NCI-H128 (cell line): Measurements from ENCODE around the gene PARVB.
"Not testable (repeated sequence)": the region's sequence is repeated elsewhere in the genome, so short reads cannot be mapped to it uniquely, and the experiment has no call there.

Experiments
- DNase-seq: peaks from one replicate; lab custom pipeline; 2025; ENCODE audit not compliant: unreplicated experiment; lab: John Stamatoyannopoulos, UW

The PARVB gene

GRCh38 chr22:44103735-44104480, 79.8 kb downstream of the PARVB start:
- no peak for DNase-seq

- no peak for DNase-seq
Observed at GRCh38 chr22:44107340-44107739, 83.2 kb downstream of the PARVB start.

- DNase-seq, result no peak
Observed at GRCh38 chr22:44108076-44108475, 84.0 kb downstream of the PARVB start.

- DNase-seq, result no peak
Observed at GRCh38 chr22:44108806-44109385, 84.8 kb downstream of the PARVB start.

- DNase-seq, result no peak
Observed at GRCh38 chr22:44109416-44109815, 85.3 kb downstream of the PARVB start.

GRCh38 chr22:44110656-44111055, 86.6 kb downstream of the PARVB start:
- DNase-seq, result not testable (repeated sequence)

- DNase-seq, result no peak
Observed at GRCh38 chr22:44111562-44112155, 87.6 kb downstream of the PARVB start.

- no peak for DNase-seq
Observed at GRCh38 chr22:44112191-44112590, 88.1 kb downstream of the PARVB start.

GRCh38 chr22:44116331-44116730, 92.2 kb downstream of the PARVB start:
- DNase-seq, result no peak

- DNase-seq, result no peak
Observed at GRCh38 chr22:44116755-44117684, 92.9 kb downstream of the PARVB start.

GRCh38 chr22:44117746-44118145, 93.6 kb downstream of the PARVB start:
- DNase-seq, result no peak

GRCh38 chr22:44118645-44119315, 94.7 kb downstream of the PARVB start:
- no peak for DNase-seq

GRCh38 chr22:44119669-44120313, 95.7 kb downstream of the PARVB start:
- no peak for DNase-seq

GRCh38 chr22:44120314-44120704, 96.2 kb downstream of the PARVB start:
- DNase-seq, result no peak

GRCh38 chr22:44125421-44125820, 101.3 kb downstream of the PARVB start:
- no peak for DNase-seq

GRCh38 chr22:44126807-44127206, 102.7 kb downstream of the PARVB start:
- no peak for DNase-seq

GRCh38 chr22:44127356-44127755, 103.3 kb downstream of the PARVB start:
- no peak for DNase-seq

GRCh38 chr22:44128958-44129618, 105.0 kb downstream of the PARVB start:
- no peak for DNase-seq

- DNase-seq, result no peak
Observed at GRCh38 chr22:44129619-44129976, 105.5 kb downstream of the PARVB start.
